ENCODE measurements around the gene PLEKHG4B.

Gene PLEKHG4B

DNA sequence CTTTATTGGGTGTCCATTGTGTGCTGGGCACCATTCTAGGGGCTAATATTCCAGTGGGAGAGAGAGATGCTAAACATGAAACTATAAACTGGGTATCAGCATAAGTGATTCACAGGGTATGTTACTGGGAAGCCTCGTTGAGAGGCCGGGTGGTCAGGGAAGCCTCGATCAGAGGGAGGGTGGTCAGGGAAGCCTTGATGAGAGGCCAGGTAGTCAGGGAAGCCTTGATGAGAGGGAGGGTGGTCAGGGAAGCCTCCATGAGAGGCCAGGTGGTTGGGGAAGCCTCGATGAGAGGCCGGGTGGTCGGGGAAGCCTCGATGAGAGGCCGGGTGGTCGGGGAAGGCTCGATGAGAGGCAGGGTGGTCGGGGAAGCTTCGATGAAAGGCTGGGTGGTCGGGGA lies 8.9 kb upstream of the PLEKHG4B start:
- peaks cover 3% of the 10 kb centered on the region for H3K4me1 ChIP-seq (ENCODE audit: control insufficient read depth, insufficient read depth, low read length)
- H3K9me3 ChIP-seq (ENCODE audit: control insufficient read depth in 2 of 2, low read length in 2 of 2), result no peaks in the 10 kb centered on the region
- H3K27me3 ChIP-seq (ENCODE audit: control insufficient read depth in 1 of 2, insufficient read depth in 2 of 2, low read length in 2 of 2), result peaks cover 0 to 7% of the 10 kb centered on the region in 2 donors
- no peak overlapping the region for H3K9ac ChIP-seq (ENCODE audit: low read length in 2 of 2)
- no peak overlapping the region for H3K27ac ChIP-seq (ENCODE audit: low read length)
- no peaks in the 10 kb centered on the region for H3K36me3 ChIP-seq (ENCODE audit: control insufficient read depth in 2 of 2, insufficient read depth in 2 of 2, low read length in 2 of 2)
- no peak overlapping the region for H3K4me3 ChIP-seq (ENCODE audit: low read length in 2 of 2)

DNA sequence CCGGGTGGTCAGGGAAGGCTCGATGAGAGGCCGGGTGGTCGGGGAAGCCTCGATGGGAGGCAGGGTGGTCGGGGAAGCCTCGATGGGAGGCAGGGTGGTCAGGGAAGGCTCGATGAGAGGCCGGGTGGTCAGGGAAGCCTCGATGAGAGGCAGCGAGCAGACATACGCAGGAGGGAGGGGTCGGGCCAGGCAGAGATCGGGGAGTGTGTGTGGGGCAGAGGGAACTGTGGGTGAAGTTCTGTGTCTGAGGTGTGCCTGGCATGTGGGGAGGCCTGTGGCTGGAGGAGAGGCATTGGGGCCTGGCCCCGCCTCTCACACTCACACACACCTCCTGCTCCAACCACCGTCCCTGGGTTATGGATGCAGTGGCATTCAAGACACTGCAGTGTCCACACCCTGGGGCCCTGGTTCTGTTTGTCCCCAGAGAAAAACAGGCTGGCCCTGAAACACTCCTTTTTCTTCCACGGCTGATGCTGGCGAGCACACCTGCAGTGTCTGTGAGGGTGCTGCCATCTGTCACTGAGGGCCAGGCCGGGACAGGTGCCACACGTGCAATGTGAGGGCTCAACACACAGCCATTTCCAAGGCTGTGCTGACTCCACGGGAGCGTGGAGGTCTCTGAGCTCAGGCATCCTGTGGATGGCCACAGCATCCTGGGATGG lies 6.5 kb upstream of the PLEKHG4B start:
- Histone ChIP-seq H3K4me3 (ENCODE audit: low read length in 2 of 2) (no peak overlapping the region), H3K27me3 (ENCODE audit: control insufficient read depth in 1 of 2, insufficient read depth in 2 of 2, low read length in 2 of 2) (peaks cover 11% of the 10 kb centered on the region in 2 donors), H3K27ac (ENCODE audit: low read length) (no peak overlapping the region), H3K36me3 (ENCODE audit: control insufficient read depth in 2 of 2, insufficient read depth in 2 of 2, low read length in 2 of 2) (no peaks in the 10 kb centered on the region), H3K9ac (ENCODE audit: low read length in 2 of 2) (no peak overlapping the region), H3K9me3 (ENCODE audit: control insufficient read depth in 2 of 2, low read length in 2 of 2) (peaks cover 0 to 3% of the 10 kb centered on the region in 2 donors), H3K4me1 (ENCODE audit: control insufficient read depth, insufficient read depth, low read length) (peaks cover 3% of the 10 kb centered on the region)

DNA sequence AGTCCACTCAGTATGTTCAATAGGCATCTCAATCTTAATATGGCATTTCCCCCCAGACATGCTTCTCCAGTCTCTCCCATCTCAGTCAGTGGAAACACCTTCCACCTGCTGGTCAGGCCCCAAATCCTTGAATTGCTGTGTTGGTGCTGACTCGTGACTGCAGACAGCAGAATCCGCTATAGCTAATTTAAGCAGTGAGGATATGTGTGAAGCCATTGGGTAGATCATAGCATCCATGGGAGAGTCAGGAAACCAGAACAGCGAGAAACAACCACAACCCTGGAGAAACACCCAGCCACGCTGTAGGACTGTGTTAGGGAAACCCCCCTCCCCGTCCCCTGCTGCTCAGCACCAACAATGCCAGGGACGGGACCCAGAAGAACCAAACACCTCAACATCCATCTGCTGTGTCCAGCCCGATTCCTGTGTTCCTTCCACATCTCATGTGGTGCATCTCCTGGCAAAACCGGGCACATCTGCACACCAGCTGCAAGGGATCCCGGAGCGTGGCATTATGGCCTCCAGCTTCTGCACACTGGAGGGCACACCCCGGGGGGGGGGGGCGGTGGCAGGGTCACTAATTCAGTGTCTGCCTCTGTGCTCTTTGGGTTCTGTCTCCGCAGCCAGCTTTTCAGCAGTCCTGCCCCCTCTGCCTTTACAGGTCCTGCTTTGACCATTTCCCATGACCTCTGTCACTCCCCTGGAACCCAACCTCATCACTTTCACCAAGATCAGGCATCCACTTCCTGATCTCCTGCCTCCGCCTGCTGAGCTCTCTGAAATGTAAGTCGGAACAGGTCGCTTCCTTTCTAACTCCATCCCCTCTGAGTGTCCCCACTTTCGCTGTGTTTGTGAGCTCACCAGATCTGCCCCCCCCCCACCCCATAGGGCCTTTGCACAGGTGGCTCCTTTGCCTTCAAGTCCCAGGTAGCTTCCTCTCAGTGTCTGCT lies 2.4 kb upstream of the PLEKHG4B start:
- no peak overlapping the region for H3K9ac ChIP-seq (ENCODE audit: low read length in 2 of 2)
- peaks cover 0 to 3% of the 10 kb centered on the region in 2 donors for H3K9me3 ChIP-seq (ENCODE audit: control insufficient read depth in 2 of 2, low read length in 2 of 2)
- no peak overlapping the region for H3K27ac ChIP-seq (ENCODE audit: low read length)
- H3K27me3 ChIP-seq (ENCODE audit: control insufficient read depth in 1 of 2, insufficient read depth in 2 of 2, low read length in 2 of 2), result peaks cover 29 to 37% of the 10 kb centered on the region in 2 donors
- H3K36me3 ChIP-seq (ENCODE audit: control insufficient read depth in 2 of 2, insufficient read depth in 2 of 2, low read length in 2 of 2), result no peaks in the 10 kb centered on the region
- no peak overlapping the region for H3K4me3 ChIP-seq (ENCODE audit: low read length in 2 of 2)
- H3K4me1 ChIP-seq (ENCODE audit: control insufficient read depth, insufficient read depth, low read length), result no peaks in the 10 kb centered on the region

DNA sequence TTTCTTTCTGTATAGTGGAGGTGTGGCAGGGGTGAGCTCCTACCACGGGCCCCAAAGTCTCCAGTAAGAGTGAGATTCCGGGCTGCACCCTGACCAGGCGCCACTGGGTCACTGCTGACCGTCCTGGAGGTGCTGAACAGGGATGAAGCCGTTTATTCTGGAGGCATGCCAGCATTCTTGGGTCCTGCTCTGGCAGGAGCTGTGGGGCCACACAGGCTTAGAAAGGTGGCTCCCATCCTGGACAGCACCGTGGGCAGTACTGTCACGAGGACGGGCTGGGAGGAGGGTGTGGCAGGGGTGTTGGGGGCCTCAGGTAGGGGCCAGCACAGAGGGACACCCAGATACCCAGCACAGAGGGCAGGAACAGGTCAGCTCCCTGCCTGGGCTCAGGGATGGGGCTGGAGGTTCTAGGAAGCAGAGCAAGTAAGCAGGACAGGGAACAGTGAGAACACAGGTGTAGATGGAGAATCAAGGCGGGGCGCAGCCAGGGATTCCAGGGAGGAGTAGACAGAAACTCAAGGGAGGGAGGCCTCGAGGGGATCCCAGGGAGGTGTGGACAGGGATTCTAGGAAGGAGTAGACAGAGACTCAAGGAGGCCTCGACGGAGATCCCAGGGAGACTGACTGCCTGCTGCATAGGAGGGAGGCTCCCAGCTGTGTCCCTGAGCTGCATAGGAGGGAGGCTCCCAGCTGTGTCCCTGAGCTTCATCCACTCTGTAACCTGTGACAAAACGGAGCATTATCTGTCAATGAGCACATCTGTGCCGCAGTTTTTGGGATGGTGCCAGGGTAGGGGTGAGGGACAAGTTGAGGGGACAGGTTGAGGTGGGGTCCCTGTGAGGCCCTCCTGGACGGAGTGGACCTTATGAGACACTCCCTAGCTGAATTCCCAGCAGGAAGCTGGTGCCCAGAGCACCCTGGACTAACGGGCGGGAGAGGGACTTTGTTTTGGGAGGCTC lies 1.1 kb upstream of the PLEKHG4B start:
- Histone ChIP-seq H3K4me3 (ENCODE audit: low read length in 2 of 2) (no peak overlapping the region), H3K9ac (ENCODE audit: low read length in 2 of 2) (no peak overlapping the region), H3K27ac (ENCODE audit: low read length) (no peak overlapping the region), H3K4me1 (ENCODE audit: control insufficient read depth, insufficient read depth, low read length) (no peaks in the 10 kb centered on the region), H3K27me3 (ENCODE audit: control insufficient read depth in 1 of 2, insufficient read depth in 2 of 2, low read length in 2 of 2) (peaks cover 36 to 47% of the 10 kb centered on the region in 2 donors), H3K9me3 (ENCODE audit: control insufficient read depth in 2 of 2, low read length in 2 of 2) (peaks cover 0 to 3% of the 10 kb centered on the region in 2 donors), H3K36me3 (ENCODE audit: control insufficient read depth in 2 of 2, insufficient read depth in 2 of 2, low read length in 2 of 2) (no peaks in the 10 kb centered on the region)

DNA sequence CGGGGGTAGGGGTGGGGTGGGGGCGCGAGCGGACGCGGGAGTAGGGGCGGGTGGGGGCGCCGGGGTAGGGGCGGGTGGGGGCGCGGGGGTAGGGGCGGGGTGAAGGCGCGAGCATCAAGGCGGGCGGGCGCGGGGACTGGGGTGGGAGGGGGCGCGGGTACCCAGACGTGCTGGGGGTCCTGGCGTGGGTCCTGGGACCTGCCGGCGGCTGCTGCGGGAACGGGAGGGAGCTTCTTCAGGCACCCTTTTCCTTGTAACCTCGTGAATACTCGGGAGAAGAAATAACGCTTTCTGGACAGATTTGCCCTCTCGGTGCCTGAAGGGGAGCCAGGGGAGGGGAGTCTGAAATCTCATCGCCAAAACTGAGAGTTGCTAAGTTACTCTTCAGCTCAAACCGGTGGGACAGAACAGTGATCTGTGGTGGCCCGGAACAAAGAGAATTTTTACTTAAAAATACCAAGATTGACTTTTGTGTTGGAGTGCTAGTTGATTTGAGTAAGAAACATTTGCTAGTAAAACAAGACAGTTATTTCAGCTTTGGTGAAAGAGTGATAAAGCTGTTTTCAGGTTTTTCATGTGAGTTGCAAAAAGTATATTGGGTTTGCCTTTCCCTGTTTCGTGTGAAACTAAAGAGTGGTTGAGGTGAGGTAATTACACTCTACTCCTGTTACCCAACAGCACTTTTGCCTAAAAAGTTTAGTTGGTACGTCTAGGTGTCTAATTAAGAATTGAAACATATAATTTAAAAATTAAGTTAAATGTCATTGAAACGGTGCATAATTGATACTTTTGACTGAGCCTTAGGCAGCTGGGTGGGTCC lies 643 bp downstream of the PLEKHG4B start:
- Histone ChIP-seq H3K4me1 (ENCODE audit: control insufficient read depth, insufficient read depth, low read length) (no peaks in the 10 kb centered on the region), H3K9ac (ENCODE audit: low read length in 2 of 2) (no peak overlapping the region), H3K27ac (ENCODE audit: low read length) (no peak overlapping the region), H3K36me3 (ENCODE audit: control insufficient read depth in 2 of 2, insufficient read depth in 2 of 2, low read length in 2 of 2) (no peaks in the 10 kb centered on the region), H3K4me3 (ENCODE audit: low read length in 2 of 2) (no peak overlapping the region), H3K27me3 (ENCODE audit: control insufficient read depth in 1 of 2, insufficient read depth in 2 of 2, low read length in 2 of 2) (peaks cover 36 to 47% of the 10 kb centered on the region in 2 donors), H3K9me3 (ENCODE audit: control insufficient read depth in 2 of 2, low read length in 2 of 2) (peaks cover 0 to 3% of the 10 kb centered on the region in 2 donors)

DNA sequence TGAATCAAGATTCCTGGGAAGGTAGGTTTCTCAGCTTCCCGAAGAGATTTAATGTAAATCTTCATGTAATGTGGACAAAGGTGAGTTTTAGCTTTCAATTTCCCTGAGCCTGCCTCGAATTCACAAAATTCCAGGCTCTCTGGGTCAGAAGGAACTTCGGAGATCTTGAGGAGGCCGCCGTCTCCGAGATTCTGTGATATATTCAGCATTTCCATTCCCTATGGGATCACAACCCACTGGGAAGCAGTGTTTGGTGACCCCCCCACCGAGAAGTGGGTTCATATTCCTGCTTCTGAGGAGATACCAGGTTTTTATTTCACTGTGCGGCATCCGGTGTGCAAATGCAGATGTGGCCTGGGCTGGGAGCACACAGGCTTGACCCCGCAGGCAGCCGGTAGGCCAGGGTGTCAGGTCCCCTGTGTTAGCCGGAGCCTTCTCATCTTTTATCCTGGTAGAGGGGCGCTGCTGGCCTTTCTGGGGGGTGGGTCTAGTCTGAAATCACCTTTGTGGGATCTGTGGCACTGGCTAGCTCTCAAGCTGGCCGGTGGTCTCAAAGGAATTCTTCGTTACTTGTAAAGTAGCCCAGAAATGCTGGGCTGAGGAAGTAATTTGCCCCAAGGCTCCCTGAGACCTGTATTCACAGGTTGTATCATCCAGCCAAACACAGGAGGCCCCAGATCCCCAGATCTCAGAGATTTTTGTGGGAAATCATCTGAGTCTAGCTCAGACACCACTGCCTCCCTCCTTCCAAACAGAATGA lies 1.4 kb downstream of the PLEKHG4B start:
- H3K4me1 ChIP-seq (ENCODE audit: control insufficient read depth, insufficient read depth, low read length), result no peaks in the 10 kb centered on the region
- H3K27me3 ChIP-seq (ENCODE audit: control insufficient read depth in 1 of 2, insufficient read depth in 2 of 2, low read length in 2 of 2), result peaks cover 36 to 47% of the 10 kb centered on the region in 2 donors
- H3K36me3 ChIP-seq (ENCODE audit: control insufficient read depth in 2 of 2, insufficient read depth in 2 of 2, low read length in 2 of 2), result no peaks in the 10 kb centered on the region
- no peak overlapping the region for H3K4me3 ChIP-seq (ENCODE audit: low read length in 2 of 2)
- H3K9ac ChIP-seq (ENCODE audit: low read length in 2 of 2), result no peak overlapping the region
- H3K9me3 ChIP-seq (ENCODE audit: control insufficient read depth in 2 of 2, low read length in 2 of 2), result peaks cover 0 to 3% of the 10 kb centered on the region in 2 donors
- no peak overlapping the region for H3K27ac ChIP-seq (ENCODE audit: low read length)

DNA sequence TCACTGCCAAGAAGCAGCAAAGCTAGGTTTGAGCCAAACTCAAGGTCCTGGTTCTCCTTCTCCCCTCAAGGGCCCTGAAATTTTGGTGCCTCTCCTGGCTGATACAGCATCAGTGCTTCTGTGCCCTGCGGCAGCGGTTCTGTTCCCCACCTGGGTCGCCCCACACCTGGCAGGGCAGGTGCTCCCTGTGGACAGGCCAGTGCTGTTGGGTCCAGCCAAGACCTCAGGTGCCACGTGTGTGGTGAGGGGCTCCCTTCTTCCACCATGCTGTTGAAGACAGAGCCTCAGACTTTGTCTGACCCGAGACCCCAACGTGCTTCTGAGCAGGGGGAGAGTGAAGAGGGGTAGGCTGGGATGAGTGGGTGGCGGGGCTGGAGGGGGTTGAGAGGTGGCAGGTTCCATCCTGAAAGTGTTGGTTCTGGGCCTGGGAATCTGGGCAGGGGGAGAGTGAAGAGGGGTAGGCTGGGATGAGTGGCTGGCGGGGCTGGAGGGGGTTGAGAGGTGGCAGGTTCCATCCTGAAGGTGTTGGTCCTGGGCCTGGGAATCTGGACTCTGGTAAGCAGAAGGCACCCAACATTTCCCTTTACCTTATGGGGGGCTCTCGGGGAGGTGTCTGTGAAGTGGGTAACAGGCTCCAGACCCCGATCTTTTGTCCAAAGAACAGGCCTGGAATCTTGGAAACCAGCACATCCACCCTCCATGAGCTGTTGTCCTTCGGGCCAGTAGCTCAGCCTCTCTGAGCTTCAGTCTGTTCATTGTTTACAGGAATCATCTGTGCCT lies 2.3 kb downstream of the PLEKHG4B start:
- Histone ChIP-seq H3K27ac (ENCODE audit: low read length) (no peak overlapping the region), H3K9ac (ENCODE audit: low read length in 2 of 2) (no peak overlapping the region), H3K4me3 (ENCODE audit: low read length in 2 of 2) (no peak overlapping the region), H3K9me3 (ENCODE audit: control insufficient read depth in 2 of 2, low read length in 2 of 2) (peaks cover 0 to under 1% of the 10 kb centered on the region in 2 donors), H3K27me3 (ENCODE audit: control insufficient read depth in 1 of 2, insufficient read depth in 2 of 2, low read length in 2 of 2) (peaks cover 36 to 47% of the 10 kb centered on the region in 2 donors), H3K36me3 (ENCODE audit: control insufficient read depth in 2 of 2, insufficient read depth in 2 of 2, low read length in 2 of 2) (no peaks in the 10 kb centered on the region), H3K4me1 (ENCODE audit: control insufficient read depth, insufficient read depth, low read length) (no peaks in the 10 kb centered on the region)

DNA sequence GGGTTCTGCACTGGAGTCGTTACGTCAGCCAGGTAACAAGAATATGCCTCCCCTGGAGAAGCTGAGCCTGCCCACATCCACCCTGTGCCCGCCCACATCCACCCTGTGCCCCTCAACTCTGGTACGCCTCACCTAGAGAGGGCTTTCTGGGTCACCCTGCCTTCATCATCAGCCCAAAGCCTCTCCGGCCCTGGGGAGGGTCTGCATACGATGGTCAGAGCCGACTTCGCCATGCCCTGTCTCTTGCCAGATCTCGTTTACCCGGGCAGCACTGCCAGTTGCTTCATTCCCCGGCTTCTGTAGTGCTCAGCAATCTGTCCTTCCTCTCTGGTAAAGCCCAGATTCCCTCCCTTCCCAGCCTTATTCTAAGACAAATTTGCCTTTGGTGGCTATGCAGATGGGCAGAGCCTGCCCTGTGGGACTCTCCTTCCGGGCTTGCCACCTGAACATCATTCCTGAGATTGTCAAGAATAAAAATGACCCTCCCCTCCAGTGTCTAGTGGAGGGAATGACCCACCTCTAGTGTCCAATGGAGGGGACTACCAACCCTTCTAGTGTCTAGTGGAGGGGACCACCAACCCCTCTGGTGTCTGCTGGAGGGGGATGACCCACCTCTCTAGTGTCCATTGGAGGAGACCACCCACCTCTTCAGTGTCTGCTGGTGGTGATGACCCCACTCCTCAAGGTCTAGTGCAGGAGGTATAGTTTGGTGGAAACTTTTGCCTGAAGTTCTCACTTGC lies 3.4 kb downstream of the PLEKHG4B start:
- no peaks in the 10 kb centered on the region for H3K4me1 ChIP-seq (ENCODE audit: control insufficient read depth, insufficient read depth, low read length)
- H3K27me3 ChIP-seq (ENCODE audit: control insufficient read depth in 1 of 2, insufficient read depth in 2 of 2, low read length in 2 of 2), result peaks cover 33 to 44% of the 10 kb centered on the region in 2 donors
- H3K9ac ChIP-seq (ENCODE audit: low read length in 2 of 2), result no peak overlapping the region
- no peak overlapping the region for H3K4me3 ChIP-seq (ENCODE audit: low read length in 2 of 2)
- no peaks in the 10 kb centered on the region for H3K36me3 ChIP-seq (ENCODE audit: control insufficient read depth in 2 of 2, insufficient read depth in 2 of 2, low read length in 2 of 2)
- H3K9me3 ChIP-seq (ENCODE audit: control insufficient read depth in 2 of 2, low read length in 2 of 2), result no peaks in the 10 kb centered on the region
- H3K27ac ChIP-seq (ENCODE audit: low read length), result no peak overlapping the region
